Kidney epithelial cell (primary cell): ENCODE measurements around the gene C1QL2. TPM values are rescaled to one million over a fixed set of nuclear protein-coding genes. Genes with fewer than 3 reads are reported as not detected.

Experiments used
- DNase-seq: peaks from one replicate; pipeline ENCODE4 v3.0.0-alpha.2; 2010; ENCODE audit warnings: low read depth
- H3K27me3 ChIP-seq: 2 replicates; pipeline ENCODE4 v1.6.0; 2011; ENCODE audit warnings: low read length; ENCODE audit not compliant: control insufficient read depth, insufficient read depth
- H3K36me3 ChIP-seq: 2 replicates; pipeline ENCODE4 v1.5.1; 2011; ENCODE audit warnings: low read length; ENCODE audit not compliant: control insufficient read depth, insufficient read depth
- H3K4me3 ChIP-seq: 2 replicates; pipeline ENCODE4 v1.5.1; 2011; ENCODE audit warnings: low read depth, mild to moderate bottlenecking, control low read depth, low read length
- CTCF ChIP-seq: IDR thresholded peaks from 2 replicates; pipeline ENCODE4 v1.5.1; 2011; ENCODE audit warnings: mild to moderate bottlenecking, moderate library complexity, low read length, control low read depth, inconsistent platforms; ENCODE audit not compliant: insufficient read depth, poor library complexity, severe bottlenecking
- total RNA-seq: library from RNA; depleted of rRNA; stranded (reverse); fragments of >200 nt; gene quantifications from 2 replicates; pipeline ENCODE4 v1.2.3, GENCODE V29; 2015

Gene C1QL2
- total RNA-seq, 1 donor from 2014 or later = not detected

GRCh38 chr2:119178776-119179175 lies 20.2 kb upstream of the C1QL2 start:
- DNase-seq = no peak
- no peak overlapping the region for H3K4me3 ChIP-seq
- TF ChIP-seq CTCF = no peak
- H3K27me3 ChIP-seq = no peaks in the 10 kb centered on the region
- no peaks in the 10 kb centered on the region for H3K36me3 ChIP-seq

GRCh38 chr2:119177838-119178190 lies 19.3 kb upstream of the C1QL2 start:
- DNase-seq = no peak
- H3K4me3 ChIP-seq = no peak overlapping the region

GRCh38 chr2:119177171-119177837 lies 18.8 kb upstream of the C1QL2 start:
- no peak for DNase-seq
- H3K36me3 ChIP-seq = no peaks in the 10 kb centered on the region
- no peak for TF ChIP-seq CTCF
- no peak overlapping the region for H3K4me3 ChIP-seq
- H3K27me3 ChIP-seq = no peaks in the 10 kb centered on the region

More at GRCh38 chr2:119177838-119178190, 19.3 kb upstream of the C1QL2 start:
- Histone ChIP-seq H3K27me3 (no peaks in the 10 kb centered on the region), H3K36me3 (no peaks in the 10 kb centered on the region)
- no peak for TF ChIP-seq CTCF

GRCh38 chr2:119175517-119175916 lies 17.0 kb upstream of the C1QL2 start:
- no peaks in the 10 kb centered on the region for H3K27me3 ChIP-seq

GRCh38 chr2:119174993-119175347 lies 16.4 kb upstream of the C1QL2 start:
- no peak for DNase-seq
- TF ChIP-seq CTCF = no peak
- no peaks in the 10 kb centered on the region for H3K36me3 ChIP-seq
- no peak overlapping the region for H3K4me3 ChIP-seq
- no peaks in the 10 kb centered on the region for H3K27me3 ChIP-seq

More at GRCh38 chr2:119175517-119175916, 17.0 kb upstream of the C1QL2 start:
- TF ChIP-seq CTCF = no peak
- no peak for DNase-seq
- no peaks in the 10 kb centered on the region for H3K36me3 ChIP-seq
- H3K4me3 ChIP-seq = no peak overlapping the region
